WTC11 (cell line): ENCODE results near the gene BRAF. TPM values are rescaled to one million over a fixed set of nuclear protein-coding genes. Genes with fewer than 3 reads are reported as not detected.
"Not testable (repeated sequence)": the region's sequence is repeated elsewhere in the genome, so short reads cannot be mapped to it uniquely, and the experiment has no call there.

Source experiments
- ATAC-seq: fragments of 200-7000 bp; cut with Tn5 transposase; 2 replicates; pipeline ENCODE4 v1.10.0; 2021; ENCODE audit warnings: mild to moderate bottlenecking, moderate library complexity
- CTCF ChIA-PET: fragments of 300-600 bp; sonication (Branson Sonifier 250); formaldehyde crosslinking; loops from one replicate; lab custom pipeline; 2021; ENCODE audit warnings: antibody characterized with exemption; lab: Charles Lee
- POLR2A ChIA-PET: fragments of 350-600 bp; sonication (Branson Sonifier 250); formaldehyde crosslinking; loops from one replicate; lab custom pipeline; 2021; ENCODE audit warnings: antibody characterized with exemption; lab: Charles Lee
- DNase-seq: peaks from one replicate; pipeline ENCODE4 v3.0.0; 2021; ENCODE audit warnings: low spot score
- H3K27ac Mint-ChIP-seq: 2 replicates; pipeline ENCODE4 v1.8.0; 2021; ENCODE audit warnings: mixed read lengths
- H3K27me3 Mint-ChIP-seq: 2 replicates; pipeline ENCODE4 v1.8.0; 2021; ENCODE audit warnings: low read depth, mild to moderate bottlenecking, moderate library complexity, mixed read lengths
- H3K36me3 Mint-ChIP-seq: 2 replicates; pipeline ENCODE4 v1.8.0; 2021; ENCODE audit warnings: mixed read lengths
- H3K4me1 Mint-ChIP-seq: 2 replicates; pipeline ENCODE4 v1.8.0; 2022; ENCODE audit warnings: mixed read lengths
- H3K4me3 Mint-ChIP-seq: 2 replicates; pipeline ENCODE4 v1.8.0; 2021; ENCODE audit warnings: mild to moderate bottlenecking, moderate library complexity, mixed read lengths
- H3K9me3 Mint-ChIP-seq: 2 replicates; pipeline ENCODE4 v1.8.0; 2021; ENCODE audit warnings: mixed read lengths
- CREM ChIP-seq: sonication (generic); formaldehyde crosslinking; IDR thresholded peaks from 2 replicates; pipeline ENCODE4 v1.8.1; 2022; ENCODE audit warnings: mild to moderate bottlenecking, missing genetic modification reagents, moderate library complexity
- ELF4 ChIP-seq: sonication (generic); formaldehyde crosslinking; IDR thresholded peaks from 2 replicates; pipeline ENCODE4 v1.8.1; 2022; ENCODE audit warnings: low read depth, mild to moderate bottlenecking, moderate library complexity, missing genetic modification reagents
- ESRRA ChIP-seq: sonication (generic); formaldehyde crosslinking; IDR thresholded peaks from 2 replicates; pipeline ENCODE4 v1.8.1; 2022; ENCODE audit warnings: mild to moderate bottlenecking, missing genetic modification reagents, borderline replicate concordance
- ETV6 ChIP-seq: sonication (generic); formaldehyde crosslinking; IDR thresholded peaks from 2 replicates; pipeline ENCODE4 v1.8.1; 2022; ENCODE audit warnings: mild to moderate bottlenecking, missing genetic modification reagents
- FOXK1 ChIP-seq: sonication (generic); formaldehyde crosslinking; IDR thresholded peaks from 2 replicates; pipeline ENCODE4 v1.8.0; 2022; ENCODE audit warnings: mild to moderate bottlenecking, moderate library complexity, missing genetic modification reagents
- GTF2I ChIP-seq: fragments of 250-450 bp; sonication (Bioruptor Pico); conservative IDR thresholded peaks from 2 replicates; pipeline ENCODE4 v1.4.0; 2021; ENCODE audit warnings: mild to moderate bottlenecking
- IRF2 ChIP-seq: sonication (generic); formaldehyde crosslinking; IDR thresholded peaks from 2 replicates; pipeline ENCODE4 v1.8.0; 2022; ENCODE audit warnings: low read depth, missing genetic modification reagents, borderline replicate concordance
- NFYB ChIP-seq: sonication (generic); formaldehyde crosslinking; conservative IDR thresholded peaks from 2 replicates; pipeline ENCODE4 v1.8.0; 2022; ENCODE audit warnings: low read depth, missing genetic modification reagents
- SMAD4 ChIP-seq: sonication (generic); formaldehyde crosslinking; IDR thresholded peaks from 2 replicates; pipeline ENCODE4 v1.8.0; 2022; ENCODE audit warnings: mild to moderate bottlenecking, missing genetic modification reagents
- TP53 ChIP-seq: sonication (generic); formaldehyde crosslinking; IDR thresholded peaks from 2 replicates; pipeline ENCODE4 v1.8.1; 2023; ENCODE audit warnings: mild to moderate bottlenecking, missing genetic modification reagents
- ZNF121 ChIP-seq: sonication (generic); formaldehyde crosslinking; IDR thresholded peaks from 2 replicates; pipeline ENCODE4 v1.8.0; 2023; ENCODE audit warnings: missing genetic modification reagents
- ZNF416 ChIP-seq: fragments of 250-450 bp; sonication (Bioruptor Pico); IDR thresholded peaks from 2 replicates; pipeline ENCODE4 v1.9.0; 2021; ENCODE audit warnings: mild to moderate bottlenecking, inconsistent platforms
- total RNA-seq: library from RNA; stranded (reverse); gene quantifications from 3 replicates; pipeline ENCODE4 v1.2.3, GENCODE V29; 2021
- TF ChIP-seq, protein P1 (sequence below): fragments of 250-450 bp; sonication (Bioruptor Pico); IDR thresholded peaks from 2 replicates; pipeline ENCODE4 v1.9.0; 2021; ENCODE audit warnings: mild to moderate bottlenecking, borderline replicate concordance
- TF ChIP-seq, protein P2 (sequence below): fragments of 250-450 bp; sonication (Bioruptor Pico); conservative IDR thresholded peaks from 2 replicates; pipeline ENCODE4 v1.9.0; 2021; ENCODE audit warnings: mild to moderate bottlenecking
- TF ChIP-seq, protein P3 (sequence below): sonication (generic); formaldehyde crosslinking; IDR thresholded peaks from 2 replicates; pipeline ENCODE4 v1.8.1; 2023; ENCODE audit warnings: mild to moderate bottlenecking, missing genetic modification reagents

Gene BRAF
- total RNA-seq, 1 experiment from 2014 or later, result 29.2 TPM

DNA sequence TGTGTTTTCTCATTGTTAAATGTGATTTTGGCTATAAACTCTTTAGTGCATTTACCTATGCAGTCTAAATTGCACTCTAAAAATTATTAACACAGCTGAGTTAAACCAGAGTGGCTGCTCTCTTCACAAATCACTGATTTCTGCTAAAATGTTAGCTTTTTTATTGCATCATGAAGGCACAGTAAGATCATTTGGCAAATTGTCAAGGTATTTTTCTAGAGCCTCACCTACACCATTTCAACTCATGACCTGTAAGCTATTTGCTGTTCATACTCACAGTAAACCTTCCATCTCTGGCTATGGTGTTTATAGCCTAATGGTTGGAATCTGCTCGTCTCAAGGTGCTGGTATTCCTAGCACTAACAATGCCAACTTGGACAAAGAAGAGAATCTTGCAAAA, 202.5 kb downstream of the BRAF start:
- TF ChIP-seq ETV6 (CRISPR knock-in tag), result no peak
- no peaks in the 10 kb centered on the region for H3K4me1 Mint-ChIP-seq
- CTCF ChIA-PET, result interaction anchor here (2.3 kb wide), 1 partner anchor 261 kb away, joined by 8 read pairs; no protein-coding TSS in a partner anchor
- ATAC-seq (no peak), DNase-seq (no peak)
- H3K27ac Mint-ChIP-seq, result no peak overlapping the region
- no peaks in the 10 kb centered on the region for H3K27me3 Mint-ChIP-seq
- no peaks in the 10 kb centered on the region for H3K9me3 Mint-ChIP-seq
- no peak overlapping the region for H3K4me3 Mint-ChIP-seq
- POLR2A ChIA-PET, result interaction anchor here (0.5 kb wide), 1 partner anchor 27 kb away, joined by 4 read pairs; no protein-coding TSS in a partner anchor
- no peaks in the 10 kb centered on the region for H3K36me3 Mint-ChIP-seq

DNA sequence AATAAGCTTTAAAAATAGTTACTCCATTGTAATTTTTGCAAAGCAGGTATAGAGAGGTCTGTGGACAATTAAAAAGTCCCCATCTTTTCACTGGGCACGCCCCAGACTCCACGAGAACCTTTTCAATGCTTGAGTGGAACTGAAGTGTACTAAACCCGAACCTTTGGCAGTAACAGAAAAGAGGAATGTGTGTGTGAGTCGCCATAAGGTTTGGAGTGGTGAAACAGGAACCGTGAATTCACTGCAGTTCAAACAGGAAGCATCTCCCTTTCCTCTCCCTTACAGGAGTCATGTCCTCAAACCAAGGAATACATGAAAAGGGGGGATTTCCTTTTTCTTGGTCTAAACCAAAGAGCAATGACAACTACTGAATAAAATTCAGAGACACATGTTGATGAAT, 205.0 kb downstream of the BRAF start:
- H3K27me3 Mint-ChIP-seq, result no peaks in the 10 kb centered on the region
- TF ChIP-seq ZNF121 (CRISPR knock-in tag) (no peak), CREM (no peak), ESRRA (no peak), IRF2 (CRISPR knock-in tag) (no peak), GTF2I (CRISPR knock-in tag) (no peak), ZNF416 (CRISPR knock-in tag) (no peak), FOXK1 (no peak), NFYB (CRISPR knock-in tag) (no peak), ELF4 (no peak)
- TF ChIP-seq, protein P1, sequence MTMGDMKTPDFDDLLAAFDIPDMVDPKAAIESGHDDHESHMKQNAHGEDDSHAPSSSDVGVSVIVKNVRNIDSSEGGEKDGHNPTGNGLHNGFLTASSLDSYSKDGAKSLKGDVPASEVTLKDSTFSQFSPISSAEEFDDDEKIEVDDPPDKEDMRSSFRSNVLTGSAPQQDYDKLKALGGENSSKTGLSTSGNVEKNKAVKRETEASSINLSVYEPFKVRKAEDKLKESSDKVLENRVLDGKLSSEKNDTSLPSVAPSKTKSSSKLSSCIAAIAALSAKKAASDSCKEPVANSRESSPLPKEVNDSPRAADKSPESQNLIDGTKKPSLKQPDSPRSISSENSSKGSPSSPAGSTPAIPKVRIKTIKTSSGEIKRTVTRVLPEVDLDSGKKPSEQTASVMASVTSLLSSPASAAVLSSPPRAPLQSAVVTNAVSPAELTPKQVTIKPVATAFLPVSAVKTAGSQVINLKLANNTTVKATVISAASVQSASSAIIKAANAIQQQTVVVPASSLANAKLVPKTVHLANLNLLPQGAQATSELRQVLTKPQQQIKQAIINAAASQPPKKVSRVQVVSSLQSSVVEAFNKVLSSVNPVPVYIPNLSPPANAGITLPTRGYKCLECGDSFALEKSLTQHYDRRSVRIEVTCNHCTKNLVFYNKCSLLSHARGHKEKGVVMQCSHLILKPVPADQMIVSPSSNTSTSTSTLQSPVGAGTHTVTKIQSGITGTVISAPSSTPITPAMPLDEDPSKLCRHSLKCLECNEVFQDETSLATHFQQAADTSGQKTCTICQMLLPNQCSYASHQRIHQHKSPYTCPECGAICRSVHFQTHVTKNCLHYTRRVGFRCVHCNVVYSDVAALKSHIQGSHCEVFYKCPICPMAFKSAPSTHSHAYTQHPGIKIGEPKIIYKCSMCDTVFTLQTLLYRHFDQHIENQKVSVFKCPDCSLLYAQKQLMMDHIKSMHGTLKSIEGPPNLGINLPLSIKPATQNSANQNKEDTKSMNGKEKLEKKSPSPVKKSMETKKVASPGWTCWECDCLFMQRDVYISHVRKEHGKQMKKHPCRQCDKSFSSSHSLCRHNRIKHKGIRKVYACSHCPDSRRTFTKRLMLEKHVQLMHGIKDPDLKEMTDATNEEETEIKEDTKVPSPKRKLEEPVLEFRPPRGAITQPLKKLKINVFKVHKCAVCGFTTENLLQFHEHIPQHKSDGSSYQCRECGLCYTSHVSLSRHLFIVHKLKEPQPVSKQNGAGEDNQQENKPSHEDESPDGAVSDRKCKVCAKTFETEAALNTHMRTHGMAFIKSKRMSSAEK (CRISPR knock-in tag), result no peak
- TF ChIP-seq, protein P2, sequence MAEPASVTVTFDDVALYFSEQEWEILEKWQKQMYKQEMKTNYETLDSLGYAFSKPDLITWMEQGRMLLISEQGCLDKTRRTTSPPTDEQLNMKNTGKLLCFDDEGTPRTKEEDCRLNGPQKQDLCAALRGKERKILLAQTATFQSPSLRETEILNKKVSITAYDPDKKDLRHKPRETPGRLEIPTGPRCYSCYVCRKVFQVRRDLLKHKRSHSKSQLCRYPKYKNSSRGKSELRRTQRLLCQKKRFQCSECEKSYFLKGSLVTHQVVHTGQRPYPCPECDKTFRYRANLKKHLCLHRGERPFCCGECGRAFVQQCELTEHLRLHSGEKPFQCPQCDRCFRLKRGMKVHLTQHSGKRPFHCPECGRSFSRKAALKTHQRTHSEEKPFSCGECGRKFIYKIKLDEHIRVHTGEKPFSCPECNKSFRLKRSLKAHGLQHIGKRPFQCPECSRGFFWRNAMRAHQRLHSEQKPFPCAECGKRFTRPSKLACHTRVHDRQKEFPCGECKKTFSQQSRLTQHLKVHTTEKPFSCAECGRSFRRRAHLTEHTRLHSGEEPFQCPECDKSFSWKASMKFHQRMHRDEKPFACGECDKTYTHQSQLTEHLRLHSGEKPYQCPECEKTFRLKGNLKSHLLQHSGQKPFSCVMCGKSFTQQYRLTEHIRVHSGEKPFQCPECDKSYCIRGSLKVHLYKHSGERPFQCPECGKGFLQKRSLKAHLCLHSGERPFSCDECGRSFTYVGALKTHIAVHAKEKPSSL, result no peak
- TF ChIP-seq, protein P3, sequence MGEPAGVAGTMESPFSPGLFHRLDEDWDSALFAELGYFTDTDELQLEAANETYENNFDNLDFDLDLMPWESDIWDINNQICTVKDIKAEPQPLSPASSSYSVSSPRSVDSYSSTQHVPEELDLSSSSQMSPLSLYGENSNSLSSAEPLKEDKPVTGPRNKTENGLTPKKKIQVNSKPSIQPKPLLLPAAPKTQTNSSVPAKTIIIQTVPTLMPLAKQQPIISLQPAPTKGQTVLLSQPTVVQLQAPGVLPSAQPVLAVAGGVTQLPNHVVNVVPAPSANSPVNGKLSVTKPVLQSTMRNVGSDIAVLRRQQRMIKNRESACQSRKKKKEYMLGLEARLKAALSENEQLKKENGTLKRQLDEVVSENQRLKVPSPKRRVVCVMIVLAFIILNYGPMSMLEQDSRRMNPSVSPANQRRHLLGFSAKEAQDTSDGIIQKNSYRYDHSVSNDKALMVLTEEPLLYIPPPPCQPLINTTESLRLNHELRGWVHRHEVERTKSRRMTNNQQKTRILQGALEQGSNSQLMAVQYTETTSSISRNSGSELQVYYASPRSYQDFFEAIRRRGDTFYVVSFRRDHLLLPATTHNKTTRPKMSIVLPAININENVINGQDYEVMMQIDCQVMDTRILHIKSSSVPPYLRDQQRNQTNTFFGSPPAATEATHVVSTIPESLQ (CRISPR knock-in tag), result no peak
- TF ChIP-seq, all 79 proteins: peak for 0
- Mint-ChIP-seq H3K9me3 (peaks cover 2% of the 10 kb centered on the region), H3K4me3 (no peak overlapping the region), H3K36me3 (peaks cover 8% of the 10 kb centered on the region), H3K27ac (no peak overlapping the region), H3K4me1 (no peaks in the 10 kb centered on the region)
- ATAC-seq (no peak), DNase-seq (no peak)
- CTCF ChIA-PET, result no interaction called here
- POLR2A ChIA-PET, result no interaction called here

DNA sequence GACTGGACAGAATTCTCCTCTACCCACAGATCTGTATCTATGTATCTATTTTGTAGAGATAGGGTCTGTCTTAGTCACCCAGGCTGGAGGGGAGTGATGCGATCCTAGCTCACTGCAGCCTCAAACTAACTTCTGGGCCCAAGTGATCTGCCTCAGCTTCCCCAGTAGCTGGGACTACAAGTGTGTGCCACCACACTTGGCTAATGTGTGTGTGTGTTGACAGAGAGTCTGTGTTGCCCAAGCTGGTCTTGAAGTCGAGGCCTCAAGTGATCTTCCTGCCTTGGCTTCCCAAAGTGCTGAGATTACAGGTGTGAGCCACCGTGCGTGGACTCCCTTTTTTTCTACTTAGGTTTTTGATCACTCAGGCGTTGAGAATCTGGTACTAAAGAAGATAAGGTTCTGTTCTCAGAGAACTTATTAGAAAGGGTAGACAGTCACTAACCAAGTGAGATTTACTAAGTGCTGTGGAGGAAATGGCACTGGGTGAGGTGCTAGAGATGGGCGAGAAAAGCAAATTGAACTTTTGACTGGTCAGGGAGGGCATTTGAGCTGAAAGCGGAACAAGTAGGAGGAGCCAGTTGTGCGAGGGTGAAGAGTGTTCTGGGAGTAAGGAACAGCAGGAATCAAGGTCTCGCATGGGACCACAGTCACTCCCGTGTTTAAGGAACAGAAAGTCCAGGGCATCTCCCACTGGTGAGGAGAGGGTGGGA, 210.2 kb downstream of the BRAF start:
- H3K4me1 Mint-ChIP-seq, result no peaks in the 10 kb centered on the region
- DNase-seq, result no peak
- TF ChIP-seq CREM, result no peak
- TF ChIP-seq SMAD4 (CRISPR knock-in tag), result no peak
- TF ChIP-seq, protein P1 (CRISPR knock-in tag), result no peak
- TF ChIP-seq NFYB (CRISPR knock-in tag), result no peak
- no peak for TF ChIP-seq TP53
- ATAC-seq, result no peak
- no peak overlapping the region for H3K4me3 Mint-ChIP-seq
- POLR2A ChIA-PET, result no interaction called here
- no peak overlapping the region for H3K27ac Mint-ChIP-seq
- H3K36me3 Mint-ChIP-seq, result peaks cover 34% of the 10 kb centered on the region
- no peaks in the 10 kb centered on the region for H3K27me3 Mint-ChIP-seq
- H3K9me3 Mint-ChIP-seq, result peaks cover 27% of the 10 kb centered on the region
- CTCF ChIA-PET, result interaction anchor here (2.7 kb wide), 1 partner anchor 12 kb away, joined by 10 read pairs; no protein-coding TSS in a partner anchor

DNA sequence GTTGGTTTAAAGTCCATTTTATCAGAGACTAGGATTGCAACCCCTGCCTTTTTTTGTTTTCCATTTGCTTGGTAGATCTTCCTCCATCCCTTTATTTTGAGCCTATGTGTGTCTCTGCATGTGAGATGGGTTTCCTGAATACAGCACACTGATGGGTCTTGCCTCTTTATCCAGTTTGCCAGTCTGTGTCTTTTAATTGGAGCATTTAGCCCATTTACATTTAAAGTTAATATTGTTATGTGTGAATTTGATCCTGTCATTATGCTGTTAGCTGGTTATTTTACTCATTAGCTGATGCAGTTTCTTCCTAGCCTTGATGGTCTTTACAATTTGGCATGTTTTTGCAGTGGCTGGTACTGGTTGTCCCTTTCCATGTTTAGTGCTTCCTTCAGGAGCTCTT, 212.3 kb downstream of the BRAF start:
- not testable (repeated sequence) for ATAC-seq
- H3K9me3 Mint-ChIP-seq, result peaks cover 27% of the 10 kb centered on the region

More for the DNA sequence above, 212.3 kb downstream of the BRAF start:
- H3K4me3 Mint-ChIP-seq, CTCF ChIA-PET, H3K27ac Mint-ChIP-seq, H3K4me1 Mint-ChIP-seq, DNase-seq, H3K27me3 Mint-ChIP-seq, POLR2A ChIA-PET: not testable (repeated sequence)
- H3K36me3 Mint-ChIP-seq, result peaks cover 38% of the 10 kb centered on the region
